Gastroesophageal sphincter (tissue), 3 donors: ENCODE data around the gene TMEM50B.

ENCODE experiments used
- EP300 ChIP-seq: sonication (generic); formaldehyde crosslinking; IDR thresholded peaks from one replicate; pipeline ENCODE4 v1.6.1; 2017; ENCODE audit warnings: antibody characterized with exemption, mild to moderate bottlenecking
- POLR2A ChIP-seq, 2 donors: fragments of 450-650 bp; IDR thresholded peaks; one replicate each; pipeline ENCODE4 v1.6.1; 2017; ENCODE audit warnings: antibody characterized with exemption in 2 of 2, mild to moderate bottlenecking in 2 of 2, moderate library complexity in 1 of 2
- POLR2AphosphoS5 ChIP-seq: sonication (generic); formaldehyde crosslinking; IDR thresholded peaks from one replicate; pipeline ENCODE4 v1.6.1; 2017; ENCODE audit warnings: antibody characterized with exemption
- TF ChIP-seq, protein P1 (sequence below), 4 experiments: fragments of 200-600 bp in 2 of 4; fragments of 450-650 bp in 2 of 4; sonication (generic) in 1 of 4; IDR thresholded peaks; one replicate each; pipeline ENCODE4 v1.5.1; 2017 to 2019; ENCODE audit warnings: antibody characterized with exemption in 4 of 4, mild to moderate bottlenecking in 2 of 4, moderate library complexity in 2 of 4

DNA sequence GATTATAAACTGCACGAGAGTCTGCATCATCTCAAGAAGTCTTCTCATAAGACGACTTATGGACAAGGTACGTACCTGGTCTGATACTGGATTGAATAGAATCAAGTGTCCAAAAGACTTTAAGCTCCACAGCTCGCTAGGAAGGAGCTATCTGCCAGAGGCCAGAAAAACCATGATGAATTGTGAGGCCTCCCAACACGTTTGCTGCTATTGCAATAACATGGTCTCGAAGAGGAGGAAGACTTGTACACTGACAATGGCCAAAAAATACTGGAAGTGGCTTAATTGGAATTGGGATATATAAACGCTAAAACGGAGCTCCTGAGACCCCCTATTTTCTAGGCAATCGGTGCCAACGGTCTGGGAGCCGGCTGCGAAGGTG is 11.2 kb upstream of the TMEM50B start:
- TF ChIP-seq, protein P1, sequence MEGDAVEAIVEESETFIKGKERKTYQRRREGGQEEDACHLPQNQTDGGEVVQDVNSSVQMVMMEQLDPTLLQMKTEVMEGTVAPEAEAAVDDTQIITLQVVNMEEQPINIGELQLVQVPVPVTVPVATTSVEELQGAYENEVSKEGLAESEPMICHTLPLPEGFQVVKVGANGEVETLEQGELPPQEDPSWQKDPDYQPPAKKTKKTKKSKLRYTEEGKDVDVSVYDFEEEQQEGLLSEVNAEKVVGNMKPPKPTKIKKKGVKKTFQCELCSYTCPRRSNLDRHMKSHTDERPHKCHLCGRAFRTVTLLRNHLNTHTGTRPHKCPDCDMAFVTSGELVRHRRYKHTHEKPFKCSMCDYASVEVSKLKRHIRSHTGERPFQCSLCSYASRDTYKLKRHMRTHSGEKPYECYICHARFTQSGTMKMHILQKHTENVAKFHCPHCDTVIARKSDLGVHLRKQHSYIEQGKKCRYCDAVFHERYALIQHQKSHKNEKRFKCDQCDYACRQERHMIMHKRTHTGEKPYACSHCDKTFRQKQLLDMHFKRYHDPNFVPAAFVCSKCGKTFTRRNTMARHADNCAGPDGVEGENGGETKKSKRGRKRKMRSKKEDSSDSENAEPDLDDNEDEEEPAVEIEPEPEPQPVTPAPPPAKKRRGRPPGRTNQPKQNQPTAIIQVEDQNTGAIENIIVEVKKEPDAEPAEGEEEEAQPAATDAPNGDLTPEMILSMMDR (IDR thresholded peaks at IDR 0.05) = no peak
- TF ChIP-seq POLR2A (IDR thresholded peaks at IDR 0.05) (no peak), POLR2AphosphoS5 (no peak), EP300 (no peak)
